GM19238 (cell line): Measurements from ENCODE around the gene OSMR.
"Not testable (repeated sequence)": the region's sequence is repeated elsewhere in the genome, so short reads cannot be mapped to it uniquely, and the experiment has no call there.

Source experiments
- DNase-seq: peaks from one replicate; pipeline ENCODE4 v3.0.0; 2011; ENCODE audit warnings: low spot score; ENCODE audit not compliant: insufficient read length

The OSMR gene

GRCh38 chr5:38830521-38831051 lies 15.2 kb upstream of the OSMR start:
- DNase-seq = no peak

GRCh38 chr5:38831117-38831516 lies 14.7 kb upstream of the OSMR start:
- no peak for DNase-seq

- DNase-seq = no peak
Observed at GRCh38 chr5:38831909-38832308, 13.9 kb upstream of the OSMR start.

DNA sequence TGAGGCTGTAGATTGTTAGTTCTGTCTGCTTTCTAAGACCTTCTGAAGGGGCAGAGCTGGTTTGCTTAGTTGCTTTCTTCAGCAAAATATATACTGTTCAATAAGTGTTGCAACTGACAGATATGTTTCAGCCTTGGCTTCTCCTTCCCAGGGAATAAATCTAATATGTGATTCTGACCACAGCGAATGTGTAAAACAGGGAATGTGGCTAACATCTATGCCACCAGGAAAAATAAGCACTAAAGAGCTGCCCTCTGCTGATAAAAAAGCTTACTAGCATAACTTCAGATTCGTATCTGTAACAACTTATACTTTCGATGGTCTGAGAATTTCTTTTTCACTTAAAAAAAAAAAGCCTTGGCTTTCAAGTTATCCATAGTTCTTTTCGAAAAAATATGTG lies 13.0 kb upstream of the OSMR start:
- DNase-seq = no peak

GRCh38 chr5:38835887-38836286 lies 9.9 kb upstream of the OSMR start:
- no peak for DNase-seq

GRCh38 chr5:38837416-38837815 lies 8.4 kb upstream of the OSMR start:
- DNase-seq = no peak

DNA sequence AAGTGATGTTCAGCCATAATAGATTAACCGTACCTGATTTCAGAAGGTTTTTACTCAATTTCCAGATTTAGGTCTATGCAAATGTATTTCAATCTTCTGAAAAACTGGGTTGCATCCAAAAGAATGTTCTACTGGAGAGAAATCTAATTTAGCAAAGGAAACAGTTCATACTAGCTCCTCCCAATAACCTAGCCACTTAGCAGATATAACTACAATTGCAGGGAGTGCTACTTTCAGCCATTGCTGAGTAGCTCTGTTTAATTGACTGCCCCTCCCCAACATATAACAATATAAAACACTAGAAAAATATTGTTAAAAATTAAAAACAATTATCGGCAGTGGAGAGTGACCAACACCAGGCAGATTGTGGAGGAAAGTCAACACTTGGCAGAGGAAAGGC lies 7.9 kb upstream of the OSMR start:
- DNase-seq = no peak

DNA sequence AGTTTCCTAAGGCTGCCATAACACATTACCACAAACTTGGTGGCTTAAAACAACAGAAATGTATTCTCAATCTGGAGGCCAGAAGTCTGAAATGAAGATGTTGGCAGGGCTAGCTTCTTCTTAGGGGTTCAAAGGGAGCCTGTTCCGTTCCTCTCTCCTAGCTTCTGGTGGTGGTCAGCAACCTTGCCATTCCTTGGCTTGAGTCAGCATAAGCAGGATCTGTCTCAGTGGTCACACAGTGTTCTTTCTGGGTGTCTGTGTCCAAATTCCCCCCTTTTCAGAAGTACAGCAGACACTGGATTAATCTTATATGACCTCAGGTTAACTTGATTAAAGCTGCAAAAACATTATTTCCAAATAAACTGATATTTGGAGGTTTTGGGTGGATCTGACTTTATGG lies 2.1 kb upstream of the OSMR start:
- no peak for DNase-seq

DNA sequence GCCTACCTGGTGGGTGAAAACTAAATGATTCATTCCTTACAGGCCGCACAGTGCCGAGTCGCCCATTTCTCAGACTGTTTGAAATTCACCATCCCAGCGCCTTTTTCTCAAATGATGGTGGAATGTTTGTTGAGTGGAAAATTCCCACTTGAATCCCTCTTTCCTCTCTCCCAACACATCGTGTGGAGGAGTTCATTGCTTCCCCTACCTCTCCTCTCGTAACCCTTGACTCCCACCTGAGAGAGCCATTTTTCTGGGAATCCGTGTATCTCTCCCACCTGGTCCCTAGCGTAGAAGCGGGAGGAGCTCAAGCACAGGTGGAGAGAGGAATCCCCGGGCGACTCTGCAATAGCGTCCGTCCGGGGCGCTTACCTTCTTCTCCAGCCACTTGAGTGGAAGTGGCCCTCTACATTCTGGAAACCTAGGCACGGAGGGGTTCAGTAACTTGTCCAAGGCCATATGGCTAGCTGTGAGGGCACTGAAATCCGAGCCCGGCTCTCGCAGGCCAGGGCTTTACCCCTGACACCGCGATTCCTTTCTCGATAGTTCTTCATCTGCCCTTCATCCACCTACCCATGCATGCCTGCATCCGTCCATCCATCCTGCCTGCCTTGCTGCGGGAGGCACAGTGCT lies 683 bp downstream of the OSMR start:
- DNase-seq = no peak

DNA sequence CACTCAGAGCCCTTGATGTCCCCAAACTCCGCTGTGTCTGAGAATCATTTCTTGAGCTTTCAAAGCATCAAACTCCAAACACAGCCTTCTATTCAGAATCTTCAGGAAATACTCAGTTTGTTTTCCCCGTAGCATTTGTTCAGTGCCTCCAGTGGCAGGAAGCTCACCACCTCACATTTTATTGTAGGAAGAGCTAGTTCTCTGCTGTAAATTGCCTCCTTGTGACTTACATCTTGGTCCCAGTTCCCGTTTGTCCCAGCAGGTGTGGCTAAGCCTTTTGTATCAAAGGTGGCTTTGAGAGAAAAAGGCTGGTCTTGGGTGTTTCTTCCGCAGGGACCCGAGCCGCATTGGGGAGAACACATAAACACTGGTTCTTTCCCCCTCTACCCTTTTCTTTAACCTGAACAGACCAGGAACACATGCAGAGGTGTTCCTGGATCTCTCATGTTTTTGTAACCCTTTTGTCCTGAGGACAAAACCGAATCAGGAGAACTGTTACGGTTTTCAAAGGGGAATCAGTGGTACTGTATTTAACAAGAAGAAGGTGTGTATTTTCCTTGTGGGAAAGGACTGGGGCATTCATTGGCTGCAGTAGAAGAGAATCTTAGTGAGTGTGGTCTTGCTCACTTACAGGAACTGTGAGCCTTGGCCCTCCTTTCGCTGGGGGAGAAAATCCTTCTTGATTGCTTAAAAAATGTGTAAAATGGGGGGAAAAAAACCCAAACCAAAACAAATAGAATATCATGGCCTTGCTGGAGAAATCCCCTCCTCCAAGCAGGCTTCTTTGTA lies 1.9 kb downstream of the OSMR start:
- no peak for DNase-seq

- no peak for DNase-seq
Observed at GRCh38 chr5:38848637-38849036, 2.8 kb downstream of the OSMR start.

GRCh38 chr5:38851640-38852039 lies 5.8 kb downstream of the OSMR start:
- DNase-seq = not testable (repeated sequence)

- DNase-seq = no peak
Observed at GRCh38 chr5:38853753-38854470, 8.1 kb downstream of the OSMR start.

DNA sequence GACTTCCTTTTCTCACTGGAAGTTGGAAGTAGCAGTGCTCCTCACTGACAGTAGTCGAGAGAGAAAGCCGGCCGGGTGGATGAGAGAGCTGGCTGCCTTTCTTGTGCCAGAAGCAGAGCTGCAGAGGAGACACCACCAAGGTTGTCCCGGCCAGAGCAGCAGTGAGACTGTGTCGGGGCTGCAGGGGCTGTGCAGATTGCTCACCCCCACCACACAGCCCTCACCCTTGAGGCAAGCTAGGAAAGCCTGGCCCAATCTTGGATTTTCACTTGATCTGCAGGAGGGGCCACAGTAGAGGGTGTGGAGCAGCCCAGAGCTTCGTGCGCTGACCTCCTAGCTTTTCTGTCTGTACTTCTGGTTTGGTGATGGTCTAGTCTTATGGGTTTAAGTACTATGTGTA lies 9.1 kb downstream of the OSMR start:
- no peak for DNase-seq

- DNase-seq = no peak
Observed at GRCh38 chr5:38856660-38857059, 10.8 kb downstream of the OSMR start.

GRCh38 chr5:38858839-38859238 lies 13.0 kb downstream of the OSMR start:
- DNase-seq = no peak

DNA sequence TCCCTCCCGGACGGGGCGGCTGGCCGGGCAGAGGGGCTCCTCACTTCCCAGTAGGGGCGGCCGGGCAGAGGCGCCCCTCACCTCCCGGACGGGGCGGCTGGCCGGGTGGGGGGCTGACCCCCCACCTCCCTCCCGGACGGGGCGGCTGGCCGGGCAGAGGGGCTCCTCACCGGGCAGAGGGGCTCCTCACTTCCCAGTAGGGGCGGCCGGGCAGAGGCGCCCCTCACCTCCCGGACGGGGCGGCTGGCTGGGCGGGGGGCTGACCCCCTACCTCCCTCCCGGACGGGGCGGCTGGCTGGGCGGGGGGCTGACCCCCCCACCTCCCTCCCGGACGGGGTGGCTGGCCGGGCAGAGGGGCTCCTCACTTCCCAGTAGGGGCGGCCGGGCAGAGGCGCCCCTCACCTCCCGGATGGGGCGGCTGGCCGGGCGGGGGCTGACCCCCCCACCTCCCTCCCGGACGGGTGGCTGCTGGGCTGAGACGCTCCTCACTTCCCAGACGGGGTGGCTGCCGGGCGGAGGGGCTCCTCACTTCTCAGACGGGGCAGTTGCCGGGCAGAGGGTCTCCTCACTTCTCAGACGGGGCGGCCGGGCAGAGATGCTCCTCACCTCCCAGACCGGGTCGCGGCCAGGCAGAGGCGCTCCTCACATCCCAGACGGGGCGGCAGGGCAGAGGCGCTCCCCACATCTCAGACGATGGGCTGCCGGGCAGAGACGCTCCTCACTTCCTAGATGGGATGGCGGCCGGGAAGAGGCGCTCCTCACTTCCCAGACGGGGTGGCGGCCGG lies 16.4 kb downstream of the OSMR start:
- not testable (repeated sequence) for DNase-seq

GRCh38 chr5:38866362-38867031 lies 20.7 kb downstream of the OSMR start:
- DNase-seq = no peak

- no peak for DNase-seq
Observed at GRCh38 chr5:38867032-38867398, 21.2 kb downstream of the OSMR start.

DNA sequence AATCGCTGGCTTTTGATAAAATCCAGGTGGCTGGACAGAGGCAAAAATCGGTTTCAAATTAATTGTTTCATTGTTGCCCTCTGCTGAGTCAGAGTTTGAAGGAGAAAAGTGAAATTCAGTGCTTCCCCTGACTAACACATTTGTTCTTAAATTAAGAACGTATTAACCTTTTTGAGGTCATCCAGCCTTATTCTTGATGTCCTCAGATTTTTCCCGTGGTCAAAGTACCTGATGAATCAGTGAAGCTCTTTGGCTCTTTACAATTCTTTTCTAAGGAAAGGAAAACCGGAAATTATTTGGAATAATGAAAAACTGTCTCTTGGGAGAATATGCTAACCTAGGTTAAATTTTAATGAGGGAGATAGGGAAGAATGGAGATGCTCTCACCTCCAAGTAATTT lies 21.6 kb downstream of the OSMR start:
- DNase-seq = no peak

- DNase-seq = no peak
Observed at GRCh38 chr5:38870595-38870994, 24.8 kb downstream of the OSMR start.
